Measurements from ENCODE around the gene DPYD.

- TF ChIP-seq CTCF (IDR thresholded peaks at IDR 0.05 in 2 of 3, conservative IDR thresholded peaks at IDR 0.05 in 1 of 3; ENCODE audit: insufficient read depth in 2 of 3, low read depth in 1 of 3, low read length in 3 of 3): no peak
- no peak for TF ChIP-seq RAD21 (CRISPR knock-in tag; conservative IDR thresholded peaks at IDR 0.05 in 1 of 2, IDR thresholded peaks at IDR 0.05 in 1 of 2)
- no peak for TF ChIP-seq NFRKB (IDR thresholded peaks at IDR 0.05; ENCODE audit: low read depth)
- TF ChIP-seq ZBTB33 (CRISPR knock-in tag; IDR thresholded peaks at IDR 0.05): no peak
- TF ChIP-seq, protein P1, sequence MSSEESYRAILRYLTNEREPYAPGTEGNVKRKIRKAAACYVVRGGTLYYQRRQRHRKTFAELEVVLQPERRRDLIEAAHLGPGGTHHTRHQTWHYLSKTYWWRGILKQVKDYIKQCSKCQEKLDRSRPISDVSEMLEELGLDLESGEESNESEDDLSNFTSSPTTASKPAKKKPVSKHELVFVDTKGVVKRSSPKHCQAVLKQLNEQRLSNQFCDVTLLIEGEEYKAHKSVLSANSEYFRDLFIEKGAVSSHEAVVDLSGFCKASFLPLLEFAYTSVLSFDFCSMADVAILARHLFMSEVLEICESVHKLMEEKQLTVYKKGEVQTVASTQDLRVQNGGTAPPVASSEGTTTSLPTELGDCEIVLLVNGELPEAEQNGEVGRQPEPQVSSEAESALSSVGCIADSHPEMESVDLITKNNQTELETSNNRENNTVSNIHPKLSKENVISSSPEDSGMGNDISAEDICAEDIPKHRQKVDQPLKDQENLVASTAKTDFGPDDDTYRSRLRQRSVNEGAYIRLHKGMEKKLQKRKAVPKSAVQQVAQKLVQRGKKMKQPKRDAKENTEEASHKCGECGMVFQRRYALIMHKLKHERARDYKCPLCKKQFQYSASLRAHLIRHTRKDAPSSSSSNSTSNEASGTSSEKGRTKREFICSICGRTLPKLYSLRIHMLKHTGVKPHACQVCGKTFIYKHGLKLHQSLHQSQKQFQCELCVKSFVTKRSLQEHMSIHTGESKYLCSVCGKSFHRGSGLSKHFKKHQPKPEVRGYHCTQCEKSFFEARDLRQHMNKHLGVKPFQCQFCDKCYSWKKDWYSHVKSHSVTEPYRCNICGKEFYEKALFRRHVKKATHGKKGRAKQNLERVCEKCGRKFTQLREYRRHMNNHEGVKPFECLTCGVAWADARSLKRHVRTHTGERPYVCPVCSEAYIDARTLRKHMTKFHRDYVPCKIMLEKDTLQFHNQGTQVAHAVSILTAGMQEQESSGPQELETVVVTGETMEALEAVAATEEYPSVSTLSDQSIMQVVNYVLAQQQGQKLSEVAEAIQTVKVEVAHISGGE (CRISPR knock-in tag; IDR thresholded peaks at IDR 0.05): no peak
These were observed 588.1 kb downstream of the DPYD start for GRCh38 chr1:97332716-97333115.
